Measurements from ENCODE around the gene ARFGAP3.

ARFGAP3 gene

DNA sequence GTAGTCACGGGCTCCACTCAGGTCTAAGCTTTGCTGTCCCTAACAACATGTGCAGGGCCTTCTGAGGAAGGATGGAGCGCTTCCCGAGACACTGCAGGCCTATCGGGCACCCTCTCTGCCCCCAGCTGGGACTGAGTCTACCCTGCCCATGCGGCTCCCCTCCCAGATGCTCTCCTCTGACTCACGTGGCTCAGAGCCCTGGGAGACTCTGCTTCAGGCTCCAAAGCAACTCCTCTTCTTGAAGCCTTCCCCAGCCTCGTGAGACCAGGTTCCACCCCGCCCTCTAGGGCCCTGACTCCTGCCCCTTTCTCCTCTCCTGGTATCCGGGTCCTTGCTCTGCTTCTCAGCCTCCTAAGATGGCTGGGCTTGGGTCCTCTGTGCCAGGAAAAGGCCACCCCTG is 28.4 kb upstream of the ARFGAP3 start:
- no peak overlapping the region for H3K4me3 ChIP-seq (ENCODE audit: control insufficient read depth in 1 of 7, extremely low read depth in 1 of 7, insufficient read depth in 4 of 7, low read depth in 2 of 7, low read length in 6 of 7)
- CTCF ChIA-PET = interaction anchor here (1.3 to 1.4 kb wide), 2 partner anchors 17 to 18 kb away, joined by 4 read pairs; no protein-coding TSS in a partner anchor
- peaks cover 0 to 82% (median 63%) of the 10 kb centered on the region in 4 experiments for H3K36me3 ChIP-seq (ENCODE audit: control insufficient read depth in 4 of 4, insufficient read depth in 4 of 4, low read length in 3 of 4)
- H3K9me3 ChIP-seq (ENCODE audit: control extremely low read depth in 1 of 5, control insufficient read depth in 4 of 5, insufficient read depth in 2 of 5, low read depth in 1 of 5, low read length in 4 of 5) = no peaks in the 10 kb centered on the region
- peaks cover 0 to 30% (median 18%) of the 10 kb centered on the region in 4 experiments for H3K4me1 ChIP-seq (ENCODE audit: control extremely low read depth in 1 of 4, control insufficient read depth in 4 of 4, insufficient read depth in 4 of 4, low read length in 3 of 4)
- DNase-seq = no peak
- H3K27ac ChIP-seq (ENCODE audit: insufficient read depth in 1 of 2, low read depth in 1 of 2, low read length in 2 of 2, poor library complexity in 1 of 2, severe bottlenecking in 2 of 2) = no peak overlapping the region
- WGBS (ENCODE audit: insufficient coverage) = 95% methylated on average over 8 of the region's 9 CpGs
- H3K27me3 ChIP-seq (replicated peaks in 2 of 5; ENCODE audit: control insufficient read depth in 4 of 5, insufficient read depth in 5 of 5, low read length in 4 of 5) = no peaks in the 10 kb centered on the region
- POLR2A ChIA-PET = no interaction called here

DNA sequence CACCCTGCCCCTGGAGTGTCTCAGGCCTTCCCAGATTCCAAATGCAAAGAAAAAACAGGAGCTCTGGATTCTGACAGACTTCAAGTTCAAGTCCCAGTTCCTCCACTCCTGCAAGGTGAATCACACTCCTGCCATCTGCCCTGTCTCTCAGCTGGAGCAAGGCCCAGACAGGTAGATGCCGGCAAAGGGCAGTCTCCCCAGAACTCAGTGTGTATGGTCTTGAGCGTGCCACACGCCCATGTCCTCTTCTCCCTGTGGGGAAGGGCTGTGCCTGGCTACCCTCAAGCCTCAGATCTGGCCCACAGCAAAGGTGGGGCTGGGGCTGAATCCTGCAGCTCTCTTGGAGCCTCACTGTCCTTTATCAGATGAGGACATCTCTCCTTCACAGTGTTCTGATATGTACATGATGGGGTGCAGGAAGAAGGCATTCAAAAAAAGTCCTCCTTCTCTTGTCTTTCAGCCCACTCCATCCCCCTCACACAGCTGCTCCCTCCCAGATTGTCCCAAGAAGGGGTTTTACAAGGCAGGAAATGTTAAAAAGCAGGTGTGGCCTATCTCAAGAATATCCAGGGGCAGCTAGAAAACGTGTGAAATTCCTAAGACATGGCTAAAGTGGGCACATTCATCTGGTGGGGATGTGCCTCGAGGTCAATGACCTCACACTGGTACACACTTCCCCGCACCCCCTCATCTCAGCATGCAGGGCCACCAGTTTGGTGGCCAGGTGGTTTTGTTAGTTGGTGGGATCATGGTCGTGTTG is 27.7 kb upstream of the ARFGAP3 start:
- Histone ChIP-seq H3K4me3 (ENCODE audit: control insufficient read depth in 1 of 7, extremely low read depth in 1 of 7, insufficient read depth in 4 of 7, low read depth in 2 of 7, low read length in 6 of 7) (no peak overlapping the region), H3K27ac (ENCODE audit: insufficient read depth in 1 of 2, low read depth in 1 of 2, low read length in 2 of 2, poor library complexity in 1 of 2, severe bottlenecking in 2 of 2) (no peak overlapping the region), H3K9me3 (ENCODE audit: control extremely low read depth in 1 of 5, control insufficient read depth in 4 of 5, insufficient read depth in 2 of 5, low read depth in 1 of 5, low read length in 4 of 5) (no peaks in the 10 kb centered on the region), H3K27me3 (replicated peaks in 2 of 5; ENCODE audit: control insufficient read depth in 4 of 5, insufficient read depth in 5 of 5, low read length in 4 of 5) (no peaks in the 10 kb centered on the region), H3K36me3 (ENCODE audit: control insufficient read depth in 4 of 4, insufficient read depth in 4 of 4, low read length in 3 of 4) (peaks cover 0 to 89% (median 67%) of the 10 kb centered on the region in 4 experiments), H3K4me1 (ENCODE audit: control extremely low read depth in 1 of 4, control insufficient read depth in 4 of 4, insufficient read depth in 4 of 4, low read length in 3 of 4) (peaks cover 0 to 25% (median 15%) of the 10 kb centered on the region in 4 experiments)
- POLR2A ChIA-PET = no interaction called here
- no peak for DNase-seq
- WGBS (ENCODE audit: insufficient coverage) = 92% methylated on average over 5 of the region's 7 CpGs
- CTCF ChIA-PET = interaction anchor here (1.1 to 1.8 kb wide), 4 partner anchors 14 to 18 kb away, joined by 3 to 4 read pairs (median 4); no protein-coding TSS in a partner anchor

DNA sequence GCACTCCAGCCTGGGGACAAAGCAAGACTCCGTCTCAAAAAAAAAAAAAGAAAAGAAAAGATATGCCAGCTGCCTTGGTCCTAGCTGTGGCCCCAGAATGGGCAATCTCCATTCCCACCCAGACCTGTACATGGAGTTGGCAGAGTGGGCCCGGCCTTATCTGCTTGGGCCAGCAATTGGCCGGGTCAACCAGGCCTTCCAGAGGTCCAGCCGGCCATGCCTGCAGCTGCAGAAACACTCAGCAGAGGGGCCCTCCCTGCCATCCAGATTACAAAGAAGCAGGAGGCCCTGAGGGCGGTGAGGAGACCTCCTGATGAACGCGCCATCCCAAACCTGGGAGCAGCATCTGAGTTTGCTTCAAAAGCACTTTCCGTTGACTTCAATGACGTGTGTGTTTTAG is 26.9 kb upstream of the ARFGAP3 start:
- ChIA-PET CTCF (interaction anchor here (1.1 to 1.8 kb wide), 4 partner anchors 13 to 18 kb away, joined by 3 to 4 read pairs (median 4); no protein-coding TSS in a partner anchor), POLR2A (interaction anchor here (1.2 kb wide), 1 partner anchor 11 kb away, joined by 6 read pairs; no protein-coding TSS in a partner anchor)
- H3K4me1 ChIP-seq (ENCODE audit: control extremely low read depth in 1 of 4, control insufficient read depth in 4 of 4, insufficient read depth in 4 of 4, low read length in 3 of 4) = peaks cover 0 to 17% (median 8%) of the 10 kb centered on the region in 4 experiments
- no peak overlapping the region for H3K27ac ChIP-seq (ENCODE audit: insufficient read depth in 1 of 2, low read depth in 1 of 2, low read length in 2 of 2, poor library complexity in 1 of 2, severe bottlenecking in 2 of 2)
- H3K36me3 ChIP-seq (ENCODE audit: control insufficient read depth in 4 of 4, insufficient read depth in 4 of 4, low read length in 3 of 4) = peaks cover 0 to 97% (median 72%) of the 10 kb centered on the region in 4 experiments
- WGBS (ENCODE audit: insufficient coverage) = 98% methylated on average over 9 of the region's 9 CpGs
- no peaks in the 10 kb centered on the region for H3K27me3 ChIP-seq (replicated peaks in 2 of 5; ENCODE audit: control insufficient read depth in 4 of 5, insufficient read depth in 5 of 5, low read length in 4 of 5)
- DNase-seq = no peak
- no peaks in the 10 kb centered on the region for H3K9me3 ChIP-seq (ENCODE audit: control extremely low read depth in 1 of 5, control insufficient read depth in 4 of 5, insufficient read depth in 2 of 5, low read depth in 1 of 5, low read length in 4 of 5)
- H3K4me3 ChIP-seq (ENCODE audit: control insufficient read depth in 1 of 7, extremely low read depth in 1 of 7, insufficient read depth in 4 of 7, low read depth in 2 of 7, low read length in 6 of 7) = no peak overlapping the region

DNA sequence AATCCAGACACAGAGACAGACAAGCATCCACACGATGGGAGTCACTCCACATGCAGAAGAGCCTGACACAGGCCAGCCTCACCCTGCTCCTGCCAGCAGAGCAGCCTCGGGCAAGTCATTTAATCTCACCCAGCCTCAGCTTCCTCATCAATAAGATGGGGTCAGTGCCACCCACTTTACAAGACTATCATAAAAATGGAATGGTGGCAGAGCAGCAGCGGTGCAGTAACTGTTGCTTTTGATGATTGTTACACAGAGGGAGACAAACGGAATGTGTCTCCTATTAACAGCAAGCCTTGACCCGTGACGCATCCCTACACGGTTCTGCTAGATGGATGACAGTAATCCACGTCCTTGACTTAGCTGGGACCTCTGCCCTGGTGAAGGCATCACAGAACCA is 26.0 kb upstream of the ARFGAP3 start:
- Histone ChIP-seq H3K9me3 (ENCODE audit: control extremely low read depth in 1 of 5, control insufficient read depth in 4 of 5, insufficient read depth in 2 of 5, low read depth in 1 of 5, low read length in 4 of 5) (no peaks in the 10 kb centered on the region), H3K36me3 (ENCODE audit: control insufficient read depth in 4 of 4, insufficient read depth in 4 of 4, low read length in 3 of 4) (peaks cover 0 to 96% (median 76%) of the 10 kb centered on the region in 4 experiments), H3K4me1 (ENCODE audit: control extremely low read depth in 1 of 4, control insufficient read depth in 4 of 4, insufficient read depth in 4 of 4, low read length in 3 of 4) (peaks cover 0 to 9% (median under 1%) of the 10 kb centered on the region in 4 experiments), H3K27me3 (replicated peaks in 2 of 5; ENCODE audit: control insufficient read depth in 4 of 5, insufficient read depth in 5 of 5, low read length in 4 of 5) (no peaks in the 10 kb centered on the region), H3K4me3 (ENCODE audit: control insufficient read depth in 1 of 7, extremely low read depth in 1 of 7, insufficient read depth in 4 of 7, low read depth in 2 of 7, low read length in 6 of 7) (no peak overlapping the region), H3K27ac (ENCODE audit: insufficient read depth in 1 of 2, low read depth in 1 of 2, low read length in 2 of 2, poor library complexity in 1 of 2, severe bottlenecking in 2 of 2) (no peak overlapping the region)
- ChIA-PET CTCF (interaction anchor here (1.1 to 2.4 kb wide), 2 partner anchors 11 to 15 kb away, joined by 3 to 13 read pairs; no protein-coding TSS in a partner anchor), POLR2A (interaction anchor here (1.2 kb wide), 1 partner anchor 10 kb away, joined by 6 read pairs; no protein-coding TSS in a partner anchor)
- no peak for DNase-seq
- WGBS (ENCODE audit: insufficient coverage) = 100% methylated on average over 7 of the region's 8 CpGs

DNA sequence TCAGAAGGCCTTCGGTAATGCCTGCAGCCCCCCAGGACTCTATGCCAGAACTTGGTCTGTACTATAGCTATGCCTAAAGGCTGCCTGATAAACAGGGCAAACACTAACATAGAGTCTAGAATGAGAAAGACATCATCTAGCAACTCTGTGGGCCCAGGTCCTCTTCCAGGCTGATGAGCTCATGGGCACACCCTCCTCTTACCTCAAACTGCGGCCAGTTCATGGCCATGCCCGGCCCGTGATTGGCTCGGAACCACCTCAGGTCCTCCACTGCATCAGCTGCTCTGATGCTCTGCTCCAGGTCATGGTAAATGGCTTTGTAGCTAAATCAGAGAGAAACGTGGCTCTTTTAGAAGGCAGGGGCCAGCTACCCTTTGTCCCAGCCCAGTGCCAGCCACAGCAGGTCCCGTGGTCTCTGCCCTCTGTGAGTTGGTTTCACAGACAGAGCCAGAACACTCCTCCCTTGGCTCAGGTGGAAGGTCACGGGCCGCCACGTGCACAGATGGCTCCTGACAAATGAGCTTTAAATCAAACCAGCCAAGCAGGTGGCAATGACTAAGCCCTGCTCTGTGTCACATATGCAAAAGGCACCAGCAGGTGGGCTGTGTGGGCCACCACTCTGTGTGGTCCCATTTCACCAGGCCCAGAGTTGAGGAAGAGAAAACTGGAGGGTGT is 25.0 kb upstream of the ARFGAP3 start:
- DNase-seq = no peak
- no peaks in the 10 kb centered on the region for H3K9me3 ChIP-seq (ENCODE audit: control extremely low read depth in 1 of 5, control insufficient read depth in 4 of 5, insufficient read depth in 2 of 5, low read depth in 1 of 5, low read length in 4 of 5)
- H3K27ac ChIP-seq (ENCODE audit: insufficient read depth in 1 of 2, low read depth in 1 of 2, low read length in 2 of 2, poor library complexity in 1 of 2, severe bottlenecking in 2 of 2) = no peak overlapping the region
- H3K27me3 ChIP-seq (replicated peaks in 2 of 5; ENCODE audit: control insufficient read depth in 4 of 5, insufficient read depth in 5 of 5, low read length in 4 of 5) = no peaks in the 10 kb centered on the region
- ChIA-PET POLR2A (no interaction called here), CTCF (interaction anchor here (1.1 to 2.4 kb wide), 5 partner anchors 11 to 84 kb away, joined by 3 to 13 read pairs (median 3); no protein-coding TSS in a partner anchor)
- 81% methylated on average over 9 of the region's 10 CpGs for WGBS (ENCODE audit: insufficient coverage)
- H3K4me1 ChIP-seq (ENCODE audit: control extremely low read depth in 1 of 4, control insufficient read depth in 4 of 4, insufficient read depth in 4 of 4, low read length in 3 of 4) = peaks cover 0 to 2% (median 0%) of the 10 kb centered on the region in 4 experiments
- H3K36me3 ChIP-seq (ENCODE audit: control insufficient read depth in 4 of 4, insufficient read depth in 4 of 4, low read length in 3 of 4) = peaks cover 0 to 97% (median 77%) of the 10 kb centered on the region in 4 experiments
- H3K4me3 ChIP-seq (ENCODE audit: control insufficient read depth in 1 of 7, extremely low read depth in 1 of 7, insufficient read depth in 4 of 7, low read depth in 2 of 7, low read length in 6 of 7) = no peak overlapping the region

DNA sequence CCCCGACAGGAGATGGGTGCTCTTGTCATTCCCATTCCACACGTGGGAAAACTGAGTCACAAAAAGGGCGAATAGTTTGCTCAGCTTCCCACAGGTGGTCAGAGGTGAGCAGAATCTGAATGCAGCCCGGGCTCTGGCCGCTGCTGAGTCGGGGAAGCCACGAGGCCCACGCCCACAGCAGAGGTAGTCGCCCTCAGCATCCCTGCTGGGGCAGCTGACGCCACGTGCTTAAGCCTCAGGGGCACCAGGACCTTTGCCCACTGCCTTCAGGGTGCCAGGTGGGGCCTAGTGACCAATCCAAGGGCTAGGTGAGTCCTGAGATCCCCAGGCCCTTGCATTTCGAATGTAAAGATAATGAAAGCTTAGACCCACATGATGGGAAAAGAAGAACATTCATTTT is 24.2 kb upstream of the ARFGAP3 start:
- WGBS (ENCODE audit: insufficient coverage) = 96% methylated on average over 11 of the region's 12 CpGs
- no peak for DNase-seq
- ChIA-PET POLR2A (no interaction called here), CTCF (interaction anchor here (1.1 to 2.4 kb wide), 4 partner anchors 11 to 85 kb away, joined by 3 to 13 read pairs (median 4); no protein-coding TSS in a partner anchor)
- H3K4me1 ChIP-seq (ENCODE audit: control extremely low read depth in 1 of 4, control insufficient read depth in 4 of 4, insufficient read depth in 4 of 4, low read length in 3 of 4) = no peaks in the 10 kb centered on the region
- H3K27ac ChIP-seq (ENCODE audit: insufficient read depth in 1 of 2, low read depth in 1 of 2, low read length in 2 of 2, poor library complexity in 1 of 2, severe bottlenecking in 2 of 2) = no peak overlapping the region
- no peaks in the 10 kb centered on the region for H3K9me3 ChIP-seq (ENCODE audit: control extremely low read depth in 1 of 5, control insufficient read depth in 4 of 5, insufficient read depth in 2 of 5, low read depth in 1 of 5, low read length in 4 of 5)
- H3K4me3 ChIP-seq (ENCODE audit: control insufficient read depth in 1 of 7, extremely low read depth in 1 of 7, insufficient read depth in 4 of 7, low read depth in 2 of 7, low read length in 6 of 7) = no peak overlapping the region
- peaks cover 0 to 97% (median 79%) of the 10 kb centered on the region in 4 experiments for H3K36me3 ChIP-seq (ENCODE audit: control insufficient read depth in 4 of 4, insufficient read depth in 4 of 4, low read length in 3 of 4)
- no peaks in the 10 kb centered on the region for H3K27me3 ChIP-seq (replicated peaks in 2 of 5; ENCODE audit: control insufficient read depth in 4 of 5, insufficient read depth in 5 of 5, low read length in 4 of 5)

Measured in common myeloid progenitor, CD34-positive (primary cell).